ENCODE data around the gene WDR48.

Gene WDR48

GRCh38 chr3:39102504-39103323 lies 50.9 kb downstream of the WDR48 start:
- DNase-seq (ENCODE audit: low read depth), result no peak

GRCh38 chr3:39103324-39103693 lies 51.5 kb downstream of the WDR48 start:
- no peak for DNase-seq (ENCODE audit: low read depth)

GRCh38 chr3:39103791-39104552 lies 52.2 kb downstream of the WDR48 start:
- DNase-seq (ENCODE audit: low read depth), result no peak

GRCh38 chr3:39104961-39105686 lies 53.3 kb downstream of the WDR48 start:
- no peak for DNase-seq (ENCODE audit: low read depth)

GRCh38 chr3:39105687-39106063 lies 53.9 kb downstream of the WDR48 start:
- DNase-seq (ENCODE audit: low read depth), result no peak

GRCh38 chr3:39106281-39106811 lies 54.5 kb downstream of the WDR48 start:
- no peak for DNase-seq (ENCODE audit: low read depth)

GRCh38 chr3:39106851-39107387 lies 55.1 kb downstream of the WDR48 start:
- DNase-seq (ENCODE audit: low read depth), result no peak

GRCh38 chr3:39107388-39108199 lies 55.8 kb downstream of the WDR48 start, which contains the start of the genes GORASP1 and TTC21A:
TSS of gene GORASP1 (minus strand) at chr3:39107627. CDS start at chr3:39107541, 86 bp downstream.
TSS of gene TTC21A (plus strand) at chr3:39107680. CDS start at chr3:39107838, 158 bp downstream.
- peak; percentile 78 for DNase-seq (ENCODE audit: low read depth)

- DNase-seq (ENCODE audit: low read depth), result no peak
Measured at GRCh38 chr3:39108200-39108710, 56.4 kb downstream of the WDR48 start.

GRCh38 chr3:39109086-39109485 lies 57.3 kb downstream of the WDR48 start:
- DNase-seq (ENCODE audit: low read depth), result no peak

- DNase-seq (ENCODE audit: low read depth), result no peak
Measured at GRCh38 chr3:39110041-39110639, 58.3 kb downstream of the WDR48 start.

- no peak for DNase-seq (ENCODE audit: low read depth)
Measured at GRCh38 chr3:39112113-39112512, 60.3 kb downstream of the WDR48 start.

- no peak for DNase-seq (ENCODE audit: low read depth)
Measured at GRCh38 chr3:39112535-39112934, 60.7 kb downstream of the WDR48 start.

GRCh38 chr3:39113291-39113690 lies 61.5 kb downstream of the WDR48 start:
- DNase-seq (ENCODE audit: low read depth), result no peak

- no peak for DNase-seq (ENCODE audit: low read depth)
Measured at GRCh38 chr3:39114456-39114855, 62.6 kb downstream of the WDR48 start.

GRCh38 chr3:39115870-39116269 lies 64.1 kb downstream of the WDR48 start:
- DNase-seq (ENCODE audit: low read depth), result no peak

- DNase-seq (ENCODE audit: low read depth), result no peak
Measured at GRCh38 chr3:39118079-39118478, 66.3 kb downstream of the WDR48 start.

- DNase-seq (ENCODE audit: low read depth), result no peak
Measured at GRCh38 chr3:39118931-39119660, 67.3 kb downstream of the WDR48 start.

- DNase-seq (ENCODE audit: low read depth), result no peak
Measured at GRCh38 chr3:39121621-39122020, 69.8 kb downstream of the WDR48 start.

GRCh38 chr3:39122813-39123212 lies 71.0 kb downstream of the WDR48 start:
- DNase-seq (ENCODE audit: low read depth), result no peak
